ENCODE results near the gene NRF1. TPM values are rescaled to one million over a fixed set of nuclear protein-coding genes. Genes with fewer than 3 reads are reported as not detected.

Gene NRF1
- total RNA-seq, 4 donors from 2014 or later, result 12.3 to 26.2 (median 19.7) TPM

DNA sequence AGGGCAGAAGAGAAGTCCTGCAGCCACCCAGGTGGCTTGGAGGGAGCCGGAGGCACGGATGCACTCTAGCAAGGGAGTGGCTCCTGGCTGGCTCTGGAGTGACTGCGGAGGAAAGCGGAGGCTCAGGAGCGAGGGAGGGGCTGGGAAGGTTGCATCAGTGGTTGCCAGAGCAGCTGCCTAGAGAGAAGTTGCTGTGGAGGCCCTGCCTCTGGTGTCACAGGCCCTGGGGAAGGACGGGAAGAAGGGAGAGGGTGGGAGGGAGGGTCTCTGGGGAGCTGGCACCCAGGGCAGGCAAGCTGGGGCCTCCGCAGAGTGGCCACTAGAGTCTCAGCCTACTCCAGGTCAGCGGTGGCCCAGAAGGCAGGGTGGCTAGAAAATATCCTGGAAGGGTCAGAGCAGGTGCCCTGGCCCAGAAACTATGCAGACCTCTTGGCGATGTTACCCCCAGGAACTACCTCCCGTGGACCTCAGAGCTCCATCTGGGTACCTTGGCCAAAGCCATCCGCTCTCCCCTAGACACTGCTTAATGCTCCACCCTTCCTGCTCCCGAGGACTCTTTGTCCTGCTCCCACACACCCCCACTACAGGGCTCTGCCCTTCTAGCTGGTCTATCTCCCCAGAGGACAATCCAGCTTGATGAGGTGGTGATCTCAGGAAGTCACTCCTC is 164.3 kb downstream of the NRF1 start:
- 61 to 78% methylated on average over 11 to 12 of the region's 12 CpGs for WGBS, 2 donors
- DNase-seq (ENCODE audit: low spot score in 2 of 2), result no peak
- Histone ChIP-seq H3K4me1 (peaks cover 0 to 27% (median 21%) of the 10 kb centered on the region in 4 donors), H3K9me3 (no peaks in the 10 kb centered on the region), H3K27ac (no peak overlapping the region), H3K4me3 (no peak overlapping the region), H3K27me3 (peaks cover 7 to 80% of the 10 kb centered on the region in 2 donors), H3K36me3 (no peaks in the 10 kb centered on the region)
- TF ChIP-seq EP300 (IDR thresholded peaks at IDR 0.05), result no peak
- TF ChIP-seq POLR2A (IDR thresholded peaks at IDR 0.05), result no peak
- TF ChIP-seq, protein P1, sequence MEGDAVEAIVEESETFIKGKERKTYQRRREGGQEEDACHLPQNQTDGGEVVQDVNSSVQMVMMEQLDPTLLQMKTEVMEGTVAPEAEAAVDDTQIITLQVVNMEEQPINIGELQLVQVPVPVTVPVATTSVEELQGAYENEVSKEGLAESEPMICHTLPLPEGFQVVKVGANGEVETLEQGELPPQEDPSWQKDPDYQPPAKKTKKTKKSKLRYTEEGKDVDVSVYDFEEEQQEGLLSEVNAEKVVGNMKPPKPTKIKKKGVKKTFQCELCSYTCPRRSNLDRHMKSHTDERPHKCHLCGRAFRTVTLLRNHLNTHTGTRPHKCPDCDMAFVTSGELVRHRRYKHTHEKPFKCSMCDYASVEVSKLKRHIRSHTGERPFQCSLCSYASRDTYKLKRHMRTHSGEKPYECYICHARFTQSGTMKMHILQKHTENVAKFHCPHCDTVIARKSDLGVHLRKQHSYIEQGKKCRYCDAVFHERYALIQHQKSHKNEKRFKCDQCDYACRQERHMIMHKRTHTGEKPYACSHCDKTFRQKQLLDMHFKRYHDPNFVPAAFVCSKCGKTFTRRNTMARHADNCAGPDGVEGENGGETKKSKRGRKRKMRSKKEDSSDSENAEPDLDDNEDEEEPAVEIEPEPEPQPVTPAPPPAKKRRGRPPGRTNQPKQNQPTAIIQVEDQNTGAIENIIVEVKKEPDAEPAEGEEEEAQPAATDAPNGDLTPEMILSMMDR (IDR thresholded peaks at IDR 0.05), result no peak

- Histone ChIP-seq H3K27ac (no peak overlapping the region), H3K4me1 (peaks cover 0 to 32% (median 26%) of the 10 kb centered on the region in 4 donors), H3K4me3 (no peak overlapping the region), H3K27me3 (peaks cover 7 to 85% of the 10 kb centered on the region in 2 donors), H3K36me3 (no peaks in the 10 kb centered on the region), H3K9me3 (no peaks in the 10 kb centered on the region)
- no peak for TF ChIP-seq POLR2A (IDR thresholded peaks at IDR 0.05)
- TF ChIP-seq, protein P1 (IDR thresholded peaks at IDR 0.05), result no peak
- TF ChIP-seq EP300 (IDR thresholded peaks at IDR 0.05), result no peak
- DNase-seq (ENCODE audit: low spot score in 2 of 2), result no peak
- 60 to 63% methylated on average over 1 of the region's 1 CpG for WGBS, 2 donors
Measured at GRCh38 chr7:129776362-129776722, 164.8 kb downstream of the NRF1 start.

DNA sequence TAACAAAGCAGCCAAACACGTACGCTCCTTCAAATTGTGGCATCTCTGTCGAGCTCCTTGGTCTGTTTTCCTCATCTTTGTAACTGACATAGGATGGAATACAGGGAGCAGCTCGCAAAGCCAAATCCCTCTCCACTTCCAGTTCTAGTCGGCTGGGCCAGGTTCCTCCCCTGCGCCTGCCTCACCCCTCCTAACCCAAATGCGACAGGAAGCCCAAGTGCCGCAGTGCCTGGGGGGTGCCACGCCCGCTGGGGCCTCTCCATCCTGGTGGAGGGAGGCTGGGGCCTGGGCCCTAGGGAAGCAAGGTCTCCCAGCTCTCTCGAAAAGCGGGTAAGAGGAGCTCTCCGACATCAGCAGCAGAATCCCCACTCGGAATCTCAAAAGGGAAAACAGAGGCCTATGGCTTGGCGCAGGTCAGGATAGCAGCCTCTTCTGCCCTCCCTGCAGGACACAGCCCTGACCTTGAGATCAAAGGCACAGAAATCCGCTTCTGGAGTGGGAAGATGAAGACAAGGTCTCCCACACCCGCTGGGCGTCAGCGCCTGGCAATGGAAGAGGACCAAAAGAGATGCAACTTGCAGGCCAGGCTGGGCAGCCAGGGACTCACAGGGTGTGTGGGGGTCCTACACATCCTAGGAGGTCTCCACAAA is 165.8 kb downstream of the NRF1 start:
- Histone ChIP-seq H3K9me3 (no peaks in the 10 kb centered on the region), H3K4me1 (peaks cover 0 to 42% (median 36%) of the 10 kb centered on the region in 4 donors), H3K4me3 (no peak overlapping the region), H3K27me3 (peaks cover 7 to 90% of the 10 kb centered on the region in 2 donors), H3K27ac (no peak overlapping the region), H3K36me3 (no peaks in the 10 kb centered on the region)
- TF ChIP-seq POLR2A (IDR thresholded peaks at IDR 0.05) (no peak), EP300 (IDR thresholded peaks at IDR 0.05) (no peak)
- TF ChIP-seq, protein P1 (IDR thresholded peaks at IDR 0.05), result no peak
- no peak for DNase-seq (ENCODE audit: low spot score in 2 of 2)
- WGBS, 2 donors, result 59 to 60% methylated on average over 16 to 19 of the region's 19 CpGs

DNA sequence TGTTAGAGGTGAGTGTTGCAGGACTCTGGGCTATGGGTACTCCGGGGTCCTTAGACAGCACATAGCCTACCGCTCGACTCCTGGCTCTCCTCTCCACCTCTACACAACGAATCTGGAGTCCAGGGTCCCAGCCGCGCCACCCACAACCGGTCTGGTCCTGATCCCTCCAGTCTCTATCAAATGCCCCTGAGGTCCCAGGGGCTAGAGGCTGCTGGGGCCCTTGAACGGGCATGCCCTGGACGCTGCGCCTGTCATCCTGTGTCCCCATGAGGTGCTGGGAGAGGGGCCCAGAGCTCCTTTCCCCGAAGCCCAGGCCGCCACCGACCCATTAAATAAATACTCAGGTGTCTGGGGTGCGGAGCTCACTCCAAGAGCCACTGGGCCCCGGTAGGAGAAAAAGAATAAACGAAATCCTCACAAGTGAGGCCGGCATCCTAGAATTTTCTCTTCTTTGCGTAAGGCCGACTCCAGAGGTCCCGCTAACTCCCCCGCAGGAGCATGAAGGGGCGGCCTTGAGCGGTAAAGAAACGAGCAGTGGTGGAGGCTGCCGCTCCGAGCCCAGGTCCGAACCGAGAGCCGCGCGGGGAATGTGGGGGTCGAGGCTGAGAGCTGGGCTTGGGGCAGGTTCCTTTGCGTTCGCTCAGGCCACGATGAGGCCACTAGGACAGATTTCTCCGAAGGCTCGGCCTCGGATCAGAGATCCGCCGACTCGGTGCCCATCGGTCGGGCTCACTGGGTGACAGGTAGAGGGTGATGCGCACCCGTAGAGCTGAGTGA is 166.7 kb downstream of the NRF1 start:
- Histone ChIP-seq H3K36me3 (no peaks in the 10 kb centered on the region), H3K4me3 (peak overlapping the region in 1 of 4 donors; percentile 48), H3K9me3 (no peaks in the 10 kb centered on the region), H3K27me3 (peaks cover 7 to 91% of the 10 kb centered on the region in 2 donors), H3K4me1 (peaks cover 0 to 50% (median 41%) of the 10 kb centered on the region in 4 donors), H3K27ac (no peak overlapping the region)
- no peak for DNase-seq (ENCODE audit: low spot score in 2 of 2)
- WGBS, 2 donors, result 15 to 24% methylated on average over 15 to 35 of the region's 45 CpGs
- TF ChIP-seq POLR2A (IDR thresholded peaks at IDR 0.05) (no peak), EP300 (IDR thresholded peaks at IDR 0.05) (no peak)
- TF ChIP-seq, protein P1 (IDR thresholded peaks at IDR 0.05), result no peak

Data from tibial nerve (tissue), 4 donors.